Endothelial cell of umbilical vein (primary cell): ENCODE data around the gene PAGE4. TPM values are rescaled to one million over a fixed set of nuclear protein-coding genes. Genes with fewer than 3 reads are reported as not detected.

Source experiments
- BruUV-seq: library from RNA; stranded (reverse); fragments of 400-500 nt; replicated peaks from 2 replicates; lab custom pipeline; 2021; lab: Mats Ljungman, UMichigan
- CTCF ChIA-PET: fragments of 300-600, 350-600 bp; sonication (Branson Sonifier 250); formaldehyde crosslinking; loops from one replicate; lab custom pipeline; 2021; ENCODE audit warnings: antibody characterized with exemption, inconsistent platforms; lab: Charles Lee
- POLR2A ChIA-PET: fragments of 300-600, 350-600 bp; sonication (Branson Sonifier 250); formaldehyde crosslinking; loops from one replicate; lab custom pipeline; 2021; ENCODE audit warnings: antibody characterized with exemption, inconsistent platforms; lab: Charles Lee
- DNase-seq: peaks from one replicate; pipeline ENCODE4 v3.0.0-alpha.2; 2011; ENCODE audit warnings: low read depth, low spot score
- FAIRE-seq: peaks from 2 replicates; lab custom pipeline; 2011; peaks lifted over from hg19 to GRCh38; lab: Jason Lieb, UNC
- H2AFZ ChIP-seq: 2 replicates; pipeline ENCODE4 v1.6.0; 2012; ENCODE audit warnings: low read depth, low read length, control low read depth, inconsistent platforms
- H3K27ac ChIP-seq: 2 replicates; pipeline ENCODE4 v1.5.1; 2011; ENCODE audit warnings: low read depth, mild to moderate bottlenecking, control low read depth, low read length, moderate library complexity; ENCODE audit not compliant: insufficient read depth
- H3K27me3 ChIP-seq, 2 experiments: 2 replicates each; pipeline versions ENCODE4 v1.6.0 to v1.6.1; 2011; ENCODE audit warnings: low read length in 2 of 2, mixed read lengths in 1 of 2; ENCODE audit not compliant: control insufficient read depth in 2 of 2, insufficient read depth in 2 of 2
- H3K36me3 ChIP-seq, 2 experiments: 2 replicates in 1 of 2; 3 replicates in 1 of 2; pipeline ENCODE4 v1.5.1; 2011; ENCODE audit warnings: low read length in 2 of 2, mild to moderate bottlenecking in 1 of 2, moderate library complexity in 1 of 2; ENCODE audit not compliant: control insufficient read depth in 2 of 2, insufficient read depth in 2 of 2; ENCODE audit errors: extremely low read depth in 1 of 2
- H3K4me1 ChIP-seq: 3 replicates; pipeline ENCODE4 v1.5.1; 2011; ENCODE audit warnings: mild to moderate bottlenecking, low read length; ENCODE audit not compliant: control insufficient read depth, insufficient read depth; ENCODE audit errors: extremely low read depth
- H3K4me2 ChIP-seq: 2 replicates; pipeline ENCODE4 v1.6.1; 2011; ENCODE audit warnings: low read length, control low read depth, mixed read lengths; ENCODE audit not compliant: insufficient read depth
- H3K4me3 ChIP-seq, 3 experiments: fragments of 200-600 bp in 1 of 3; sonication (generic), shearing (Covaris generic) in 1 of 3; replicated peaks in 1 of 3; 2 replicates each; pipeline ENCODE4 v1.5.1; 2011 to 2016; ENCODE audit warnings: control low read depth in 3 of 3, low read length in 3 of 3, mild to moderate bottlenecking in 2 of 3, inconsistent platforms in 1 of 3, low read depth in 1 of 3, moderate library complexity in 1 of 3; ENCODE audit not compliant: insufficient read depth in 1 of 3
- H3K79me2 ChIP-seq: 2 replicates; pipeline ENCODE4 v1.6.0; 2012; ENCODE audit warnings: low read length, inconsistent platforms; ENCODE audit not compliant: control insufficient read depth, insufficient read depth
- H3K9ac ChIP-seq: replicated peaks from 2 replicates; pipeline ENCODE3; 2011; ENCODE audit warnings: low read length, control low read depth; ENCODE audit not compliant: insufficient read depth; ENCODE audit errors: extremely low read depth
- H3K9me1 ChIP-seq: replicated peaks from 3 replicates; pipeline ENCODE4 v1.6.0; 2011; ENCODE audit warnings: mild to moderate bottlenecking, low read length; ENCODE audit not compliant: control insufficient read depth, insufficient read depth; ENCODE audit errors: extremely low read depth
- H3K9me3 ChIP-seq: replicated peaks from 2 replicates; pipeline ENCODE4 v1.5.1; 2012; ENCODE audit warnings: low read length, inconsistent platforms; ENCODE audit not compliant: control insufficient read depth, insufficient read depth
- H4K20me1 ChIP-seq: replicated peaks from 2 replicates; pipeline ENCODE3; 2011; ENCODE audit warnings: mild to moderate bottlenecking, low read length; ENCODE audit not compliant: control insufficient read depth, insufficient read depth; ENCODE audit errors: extremely low read depth
- EZH2 ChIP-seq: IDR thresholded peaks from 2 replicates; pipeline ENCODE4 v1.6.1; 2012; ENCODE audit warnings: borderline replicate concordance, low read depth, mild to moderate bottlenecking, moderate library complexity, low read length, inconsistent platforms; ENCODE audit not compliant: severe bottlenecking
- GATA2 ChIP-seq: IDR thresholded peaks from 2 replicates; pipeline ENCODE4 v1.7.0; 2011; ENCODE audit warnings: low read depth, mild to moderate bottlenecking, moderate library complexity, mixed read lengths, low read length; ENCODE audit not compliant: insufficient read length, insufficient read depth
- JUN ChIP-seq: IDR thresholded peaks from 2 replicates; pipeline ENCODE4 v1.6.1; 2011; ENCODE audit warnings: borderline replicate concordance, low read depth; ENCODE audit not compliant: insufficient read length, insufficient read depth
- MYC ChIP-seq: IDR thresholded peaks from one replicate; pipeline ENCODE4 v1.6.1; 2011; ENCODE audit warnings: mild to moderate bottlenecking, low read depth, low read length
- POLR2A ChIP-seq: IDR thresholded peaks from 2 replicates; pipeline ENCODE4 v1.6.1; 2012; ENCODE audit warnings: low read depth, mild to moderate bottlenecking, control low read depth, low read length
- POLR2AphosphoS5 ChIP-seq: IDR thresholded peaks from 2 replicates; pipeline ENCODE4 v1.6.1; 2012; ENCODE audit warnings: low read depth, mild to moderate bottlenecking, control low read depth, low read length, moderate library complexity; ENCODE audit not compliant: insufficient read depth
- dilution Hi-C: fragments of 300-500 bp; cut with MboI; formaldehyde crosslinking; loops from one replicate; pipeline ENCODE4 v1.15.0; 2019; ENCODE audit warnings: low sequenced_read_pairs; ENCODE audit not compliant: extremely low pct_ligation_motif_present
- intact Hi-C: fragments of 100-400 bp; cut with micrococcal nuclease; formaldehyde crosslinking; loops from one replicate; pipeline ENCODE4 v1.10.0; 2022
- polyA plus RNA-seq, 4 experiments: library from polyadenylated mRNA; depleted of rRNA in 3 of 4; stranded (reverse) in 3 of 4; unstranded in 1 of 4; fragments of >200 nt; gene quantifications; 2 replicates each; pipeline versions ENCODE4 v1.2.1 to v1.2.3, GENCODE V29; 2011 to 2012; ENCODE audit warnings: missing spikeins in 1 of 4
- total RNA-seq: library from RNA; stranded (reverse); gene quantifications from 2 replicates; pipeline ENCODE4 v1.2.3, GENCODE V29; 2021
- TF ChIP-seq, protein P1 (sequence below): IDR thresholded peaks from 2 replicates; pipeline ENCODE4 v1.6.1; 2011; ENCODE audit not compliant: insufficient read depth, insufficient read length
- TF ChIP-seq, protein P2 (sequence below), 2 donors: IDR thresholded peaks; 1 replicate in 1 of 2; 2 replicates in 1 of 2; pipeline ENCODE4 v1.5.1; 2011; ENCODE audit warnings: low read length in 2 of 2, mild to moderate bottlenecking in 2 of 2, moderate library complexity in 2 of 2, control low read depth in 1 of 2, inconsistent platforms in 1 of 2, low read depth in 1 of 2; ENCODE audit not compliant: insufficient read depth in 1 of 2; ENCODE audit errors: extremely low read depth in 1 of 2

Gene PAGE4
- total and polyA plus RNA-seq, 2 donors (not counting 3 experiments of a cell fraction or from before 2014, with no cell fraction given): not detected

DNA sequence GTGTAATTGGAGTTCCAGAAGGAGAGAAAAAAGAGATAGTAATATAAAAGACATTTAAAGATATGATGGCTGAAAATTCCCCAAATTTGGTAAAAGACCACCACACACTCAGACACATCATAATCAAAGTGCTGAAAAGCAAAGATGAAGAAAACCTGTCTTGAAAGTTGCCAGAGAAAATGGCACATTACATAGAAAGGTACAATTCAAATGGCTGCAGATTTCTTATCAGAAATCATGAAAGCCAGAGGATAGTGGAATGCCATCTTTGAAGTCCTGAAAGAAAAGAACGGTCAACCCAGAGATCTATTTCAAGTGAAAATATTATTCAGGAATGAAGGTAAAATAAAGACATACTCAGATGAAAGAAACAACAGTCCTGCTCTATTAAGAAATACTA, 29.3 kb upstream of the PAGE4 start:
- no peaks in the 10 kb centered on the region for H3K9me1 ChIP-seq
- no peaks in the 10 kb centered on the region for H3K79me2 ChIP-seq
- H3K27ac ChIP-seq: no peak overlapping the region
- no peaks in the 10 kb centered on the region for H3K9me3 ChIP-seq
- no peak overlapping the region for H3K9ac ChIP-seq
- intact Hi-C loops: no loop called here
- dilution Hi-C loops: no loop called here
- no peaks in the 10 kb centered on the region for H3K36me3 ChIP-seq
- FAIRE-seq (no peak), DNase-seq (no peak)
- no peaks in the 10 kb centered on the region for H3K27me3 ChIP-seq
- TF ChIP-seq POLR2A: no peak
- TF ChIP-seq EZH2: no peak
- TF ChIP-seq, protein P1, sequence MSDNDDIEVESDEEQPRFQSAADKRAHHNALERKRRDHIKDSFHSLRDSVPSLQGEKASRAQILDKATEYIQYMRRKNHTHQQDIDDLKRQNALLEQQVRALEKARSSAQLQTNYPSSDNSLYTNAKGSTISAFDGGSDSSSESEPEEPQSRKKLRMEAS: no peak
- no peak for TF ChIP-seq MYC
- TF ChIP-seq, protein P2, sequence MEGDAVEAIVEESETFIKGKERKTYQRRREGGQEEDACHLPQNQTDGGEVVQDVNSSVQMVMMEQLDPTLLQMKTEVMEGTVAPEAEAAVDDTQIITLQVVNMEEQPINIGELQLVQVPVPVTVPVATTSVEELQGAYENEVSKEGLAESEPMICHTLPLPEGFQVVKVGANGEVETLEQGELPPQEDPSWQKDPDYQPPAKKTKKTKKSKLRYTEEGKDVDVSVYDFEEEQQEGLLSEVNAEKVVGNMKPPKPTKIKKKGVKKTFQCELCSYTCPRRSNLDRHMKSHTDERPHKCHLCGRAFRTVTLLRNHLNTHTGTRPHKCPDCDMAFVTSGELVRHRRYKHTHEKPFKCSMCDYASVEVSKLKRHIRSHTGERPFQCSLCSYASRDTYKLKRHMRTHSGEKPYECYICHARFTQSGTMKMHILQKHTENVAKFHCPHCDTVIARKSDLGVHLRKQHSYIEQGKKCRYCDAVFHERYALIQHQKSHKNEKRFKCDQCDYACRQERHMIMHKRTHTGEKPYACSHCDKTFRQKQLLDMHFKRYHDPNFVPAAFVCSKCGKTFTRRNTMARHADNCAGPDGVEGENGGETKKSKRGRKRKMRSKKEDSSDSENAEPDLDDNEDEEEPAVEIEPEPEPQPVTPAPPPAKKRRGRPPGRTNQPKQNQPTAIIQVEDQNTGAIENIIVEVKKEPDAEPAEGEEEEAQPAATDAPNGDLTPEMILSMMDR (IDR thresholded peaks at IDR 0.05; ENCODE audit: extremely low read depth in 1 of 2, insufficient read depth in 1 of 2, low read depth in 1 of 2, low read length in 2 of 2): no peak
- TF ChIP-seq GATA2: no peak
- no peak for TF ChIP-seq POLR2AphosphoS5
- TF ChIP-seq JUN: no peak
- no peaks in the 10 kb centered on the region for H4K20me1 ChIP-seq
- H2AFZ ChIP-seq: no peak overlapping the region
- ChIA-PET CTCF (no interaction called here), POLR2A (no interaction called here)
- no peaks in the 10 kb centered on the region for H3K4me1 ChIP-seq
- H3K4me3 ChIP-seq: no peak overlapping the region
- H3K4me2 ChIP-seq: no peak overlapping the region
- no TSS peak for BruUV-seq
